CD4-positive, alpha-beta T cell treated with Interleukin-12 subunit alpha and Interleukin-12 subunit beta, for 1 hour (primary cell): ENCODE results near the gene SPINK1.
A peak's percentile ranks its signal among the peaks of the same experiment; 100 is the strongest.
"Not testable (repeated sequence)": the region's sequence is repeated elsewhere in the genome, so short reads cannot be mapped to it uniquely, and the experiment has no call there.

Experiments used
- DNase-seq: peaks from one replicate; pipeline ENCODE4 v3.0.0-alpha.2; 2020

SPINK1 gene

GRCh38 chr5:147803926-147804325 is 27.5 kb downstream of the SPINK1 start:
- no peak for DNase-seq

- not testable (repeated sequence) for DNase-seq
Measured at GRCh38 chr5:147803161-147803560, 28.3 kb downstream of the SPINK1 start.

GRCh38 chr5:147801461-147801860 is 30.0 kb downstream of the SPINK1 start:
- no peak for DNase-seq

GRCh38 chr5:147800491-147800890 is 31.0 kb downstream of the SPINK1 start:
- no peak for DNase-seq

- DNase-seq, result no peak
Measured at GRCh38 chr5:147796556-147797308, 34.7 kb downstream of the SPINK1 start.

- DNase-seq, result no peak
Measured at GRCh38 chr5:147791181-147791580, 40.3 kb downstream of the SPINK1 start.

GRCh38 chr5:147789820-147790219 is 41.7 kb downstream of the SPINK1 start:
- DNase-seq, result no peak

- no peak for DNase-seq
Measured at GRCh38 chr5:147788023-147788422, 43.4 kb downstream of the SPINK1 start.

GRCh38 chr5:147786142-147786541 is 45.3 kb downstream of the SPINK1 start:
- no peak for DNase-seq

- DNase-seq, result no peak
Measured at GRCh38 chr5:147784146-147784987, 47.1 kb downstream of the SPINK1 start.

GRCh38 chr5:147782110-147783028 is 49.1 kb downstream of the SPINK1 start, which contains the start of gene JAKMIP2:
JAKMIP2 (minus strand) TSS chr5:147782728; CDS start chr5:147671806, 110,922 bp downstream.
- DNase-seq, result peak; percentile 93

GRCh38 chr5:147780924-147781573 is 50.4 kb downstream of the SPINK1 start:
- DNase-seq, result no peak

- no peak for DNase-seq
Measured at GRCh38 chr5:147779694-147780093, 51.8 kb downstream of the SPINK1 start.

GRCh38 chr5:147776989-147777388 is 54.5 kb downstream of the SPINK1 start:
- no peak for DNase-seq
